Stimulated activated CD8-positive, alpha-beta memory T cell treated with anti-CD3 and anti-CD28 coated beads, Interleukin-7, amount 100 ng/mL, for 4 hours (primary cell): ENCODE measurements around the gene CAP1.
"Not testable (repeated sequence)": the region's sequence is repeated elsewhere in the genome, so short reads cannot be mapped to it uniquely, and the experiment has no call there.

Experiments
- DNase-seq, 2 donors: peaks; one replicate each; pipeline ENCODE4 v3.0.0-alpha.2; 2020; ENCODE audit warnings: low read depth in 2 of 2

CAP1 gene

GRCh38 chr1:40040511-40041465 is at the start of gene CAP1:
TSS of gene CAP1 (plus strand) at chr1:40040729. CDS start at chr1:40059347, 18,618 bp downstream.
- DNase-seq, result peak; percentile 99 to 100

- no peak for DNase-seq
Measured at GRCh38 chr1:39992234-39992633, 48.3 kb upstream of the CAP1 start.

- DNase-seq, result no peak
Measured at GRCh38 chr1:39992888-39993287, 47.6 kb upstream of the CAP1 start.

GRCh38 chr1:39995973-39996393 is 44.5 kb upstream of the CAP1 start:
- no peak for DNase-seq

GRCh38 chr1:39996396-39997004 is 44.0 kb upstream of the CAP1 start:
- DNase-seq, result no peak

GRCh38 chr1:40001456-40001855 is 39.1 kb upstream of the CAP1 start:
- DNase-seq, result no peak

GRCh38 chr1:40003156-40004093 is 37.1 kb upstream of the CAP1 start:
- DNase-seq, result no peak

- no peak for DNase-seq
Measured at GRCh38 chr1:40004857-40005256, 35.7 kb upstream of the CAP1 start.

- not testable (repeated sequence) for DNase-seq
Measured at GRCh38 chr1:40007481-40008034, 33.0 kb upstream of the CAP1 start.

- no peak for DNase-seq
Measured at GRCh38 chr1:40011198-40011597, 29.3 kb upstream of the CAP1 start.

GRCh38 chr1:40014253-40014706 is 26.2 kb upstream of the CAP1 start:
- DNase-seq, result no peak

- DNase-seq, result no peak
Measured at GRCh38 chr1:40014812-40015594, 25.5 kb upstream of the CAP1 start.

GRCh38 chr1:40017951-40018575 is 22.5 kb upstream of the CAP1 start:
- DNase-seq, result no peak

- DNase-seq, result no peak
Measured at GRCh38 chr1:40020447-40021085, 20.0 kb upstream of the CAP1 start.

- DNase-seq, result no peak
Measured at GRCh38 chr1:40023379-40023944, 17.1 kb upstream of the CAP1 start.

- DNase-seq, result no peak
Measured at GRCh38 chr1:40024671-40025070, 15.9 kb upstream of the CAP1 start.

- no peak for DNase-seq
Measured at GRCh38 chr1:40027647-40028046, 12.9 kb upstream of the CAP1 start.

GRCh38 chr1:40029608-40030007 is 10.9 kb upstream of the CAP1 start:
- DNase-seq, result no peak

GRCh38 chr1:40030528-40031135 is 9.9 kb upstream of the CAP1 start:
- no peak for DNase-seq
